SW480 (cell line): ENCODE data around the gene CEP162.
"Not testable (repeated sequence)": the region's sequence is repeated elsewhere in the genome, so short reads cannot be mapped to it uniquely, and the experiment has no call there.

Source experiments
- DNase-seq: peaks from one replicate; pipeline ENCODE4 v3.0.0-alpha.2; 2016; ENCODE audit warnings: low spot score

The CEP162 gene

GRCh38 chr6:84141521-84141920 lies 85.9 kb downstream of the CEP162 start:
- no peak for DNase-seq

- DNase-seq, result no peak
Observed at GRCh38 chr6:84139311-84139710, 88.1 kb downstream of the CEP162 start.

GRCh38 chr6:84137989-84138575 lies 89.4 kb downstream of the CEP162 start:
- no peak for DNase-seq

- DNase-seq, result no peak
Observed at GRCh38 chr6:84137051-84137375, 90.4 kb downstream of the CEP162 start.

GRCh38 chr6:84136364-84137050 lies 90.9 kb downstream of the CEP162 start:
- DNase-seq, result no peak

GRCh38 chr6:84135291-84135690 lies 92.2 kb downstream of the CEP162 start:
- DNase-seq, result no peak

- DNase-seq, result not testable (repeated sequence)
Observed at GRCh38 chr6:84133385-84133784, 94.1 kb downstream of the CEP162 start.

- DNase-seq, result not testable (repeated sequence)
Observed at GRCh38 chr6:84129588-84129987, 97.9 kb downstream of the CEP162 start.

- no peak for DNase-seq
Observed at GRCh38 chr6:84123186-84123585, 104.3 kb downstream of the CEP162 start.

- DNase-seq, result no peak
Observed at GRCh38 chr6:84119277-84119676, 108.2 kb downstream of the CEP162 start.

GRCh38 chr6:84118191-84118590 lies 109.3 kb downstream of the CEP162 start:
- no peak for DNase-seq

GRCh38 chr6:84114933-84115594 lies 112.4 kb downstream of the CEP162 start:
- not testable (repeated sequence) for DNase-seq

- not testable (repeated sequence) for DNase-seq
Observed at GRCh38 chr6:84111351-84111750, 116.1 kb downstream of the CEP162 start.

GRCh38 chr6:84107495-84107894 lies 119.9 kb downstream of the CEP162 start:
- no peak for DNase-seq

- DNase-seq, result not testable (repeated sequence)
Observed at GRCh38 chr6:84105215-84105924, 122.1 kb downstream of the CEP162 start.

GRCh38 chr6:84103029-84103428 lies 124.4 kb downstream of the CEP162 start:
- no peak for DNase-seq

GRCh38 chr6:84095156-84095555 lies 132.3 kb downstream of the CEP162 start:
- DNase-seq, result no peak

- DNase-seq, result no peak
Observed at GRCh38 chr6:84093441-84094435, 133.7 kb downstream of the CEP162 start.

GRCh38 chr6:84089552-84089951 lies 137.9 kb downstream of the CEP162 start:
- no peak for DNase-seq

GRCh38 chr6:84089081-84089480 lies 138.4 kb downstream of the CEP162 start:
- DNase-seq, result no peak

- DNase-seq, result no peak
Observed at GRCh38 chr6:84086545-84087429, 140.7 kb downstream of the CEP162 start.
